ENCODE results near the gene RCVRN.

DNA sequence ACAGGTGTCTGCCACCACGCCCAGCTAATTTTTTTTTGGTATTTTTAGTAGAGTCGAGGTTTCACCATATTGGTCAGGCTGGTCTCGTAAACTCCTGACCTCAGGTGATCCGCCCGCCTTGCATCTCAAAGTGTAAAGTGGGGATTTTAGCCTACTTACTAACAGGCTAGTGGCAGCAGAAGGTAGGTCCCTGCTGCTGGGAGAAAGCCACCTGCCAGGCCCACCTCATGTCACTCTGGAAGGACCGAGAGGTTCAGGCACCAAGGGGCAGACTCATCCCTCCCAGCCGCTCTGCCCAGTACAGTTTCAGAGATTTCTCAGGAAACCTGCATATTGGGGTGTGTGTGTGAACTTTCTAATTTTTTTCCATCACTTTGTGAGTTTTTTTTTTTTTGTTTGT, 2.1 kb upstream of the RCVRN start:
- TF ChIP-seq, protein P1, sequence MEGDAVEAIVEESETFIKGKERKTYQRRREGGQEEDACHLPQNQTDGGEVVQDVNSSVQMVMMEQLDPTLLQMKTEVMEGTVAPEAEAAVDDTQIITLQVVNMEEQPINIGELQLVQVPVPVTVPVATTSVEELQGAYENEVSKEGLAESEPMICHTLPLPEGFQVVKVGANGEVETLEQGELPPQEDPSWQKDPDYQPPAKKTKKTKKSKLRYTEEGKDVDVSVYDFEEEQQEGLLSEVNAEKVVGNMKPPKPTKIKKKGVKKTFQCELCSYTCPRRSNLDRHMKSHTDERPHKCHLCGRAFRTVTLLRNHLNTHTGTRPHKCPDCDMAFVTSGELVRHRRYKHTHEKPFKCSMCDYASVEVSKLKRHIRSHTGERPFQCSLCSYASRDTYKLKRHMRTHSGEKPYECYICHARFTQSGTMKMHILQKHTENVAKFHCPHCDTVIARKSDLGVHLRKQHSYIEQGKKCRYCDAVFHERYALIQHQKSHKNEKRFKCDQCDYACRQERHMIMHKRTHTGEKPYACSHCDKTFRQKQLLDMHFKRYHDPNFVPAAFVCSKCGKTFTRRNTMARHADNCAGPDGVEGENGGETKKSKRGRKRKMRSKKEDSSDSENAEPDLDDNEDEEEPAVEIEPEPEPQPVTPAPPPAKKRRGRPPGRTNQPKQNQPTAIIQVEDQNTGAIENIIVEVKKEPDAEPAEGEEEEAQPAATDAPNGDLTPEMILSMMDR (conservative IDR thresholded peaks at IDR 0.05; ENCODE audit: low read depth, low read length) = no peak
- TF ChIP-seq EZH2 (IDR thresholded peaks at IDR 0.05; ENCODE audit: low read length, unreplicated experiment) = no peak

Data from PC-3 (cell line).